Thoracic aorta (tissue), 2 donors: ENCODE data around the gene TNFRSF12A. TPM values are rescaled to one million over a fixed set of nuclear protein-coding genes. Genes with fewer than 3 reads are reported as not detected.

Source experiments
- ATAC-seq: fragments of 150-250 bp; one replicate; pipeline ENCODE4 v1.8.0; 2017; ENCODE audit warnings: low read depth; ENCODE audit not compliant: insufficient number of reproducible peaks, low FRiP score
- DNase-seq: peaks from one replicate; pipeline ENCODE4 v3.0.0-alpha.2; 2020; ENCODE audit warnings: low spot score
- H3K27ac ChIP-seq, 2 donors: fragments of 200-600 bp; sonication (generic); 1 replicate in 1 of 2; 2 replicates in 1 of 2; pipeline ENCODE4 v1.5.1; 2016; ENCODE audit warnings: mild to moderate bottlenecking in 2 of 2, moderate library complexity in 2 of 2
- H3K27me3 ChIP-seq: fragments of 200-600 bp; sonication (generic); replicated peaks from 2 replicates; pipeline ENCODE4 v1.6.0; 2016; ENCODE audit warnings: mild to moderate bottlenecking; ENCODE audit not compliant: insufficient read depth
- H3K36me3 ChIP-seq: fragments of 200-600 bp; sonication (generic); one replicate; pipeline ENCODE4 v1.5.1; 2016
- H3K4me1 ChIP-seq, 2 donors: fragments of 200-600 bp; sonication (generic); 1 replicate in 1 of 2; 2 replicates in 1 of 2; pipeline versions ENCODE4 v1.5.1 to v1.6.0; 2016; ENCODE audit warnings: low read depth in 2 of 2, mild to moderate bottlenecking in 1 of 2; ENCODE audit not compliant: control insufficient read depth in 1 of 2
- H3K4me3 ChIP-seq: fragments of 200-600 bp; sonication (generic); 2 replicates; pipeline ENCODE4 v1.5.1; 2016; ENCODE audit warnings: mild to moderate bottlenecking
- H3K9me3 ChIP-seq: fragments of 200-600 bp; sonication (generic); 2 replicates; pipeline ENCODE4 v1.5.1; 2016
- total RNA-seq, 2 donors: library from RNA; depleted of rRNA; stranded (reverse); fragments of >200 nt; gene quantifications; one replicate each; pipeline versions ENCODE4 v1.1.0 to v1.2.3, GENCODE V29; 2016
- TF ChIP-seq, protein P1 (sequence below): fragments of 200-600 bp; sonication (generic); IDR thresholded peaks from one replicate; pipeline ENCODE4 v1.5.1; 2019; ENCODE audit warnings: antibody characterized with exemption

Gene TNFRSF12A
- total RNA-seq, 2 donors from 2014 or later, result 274 to 461 TPM

DNA sequence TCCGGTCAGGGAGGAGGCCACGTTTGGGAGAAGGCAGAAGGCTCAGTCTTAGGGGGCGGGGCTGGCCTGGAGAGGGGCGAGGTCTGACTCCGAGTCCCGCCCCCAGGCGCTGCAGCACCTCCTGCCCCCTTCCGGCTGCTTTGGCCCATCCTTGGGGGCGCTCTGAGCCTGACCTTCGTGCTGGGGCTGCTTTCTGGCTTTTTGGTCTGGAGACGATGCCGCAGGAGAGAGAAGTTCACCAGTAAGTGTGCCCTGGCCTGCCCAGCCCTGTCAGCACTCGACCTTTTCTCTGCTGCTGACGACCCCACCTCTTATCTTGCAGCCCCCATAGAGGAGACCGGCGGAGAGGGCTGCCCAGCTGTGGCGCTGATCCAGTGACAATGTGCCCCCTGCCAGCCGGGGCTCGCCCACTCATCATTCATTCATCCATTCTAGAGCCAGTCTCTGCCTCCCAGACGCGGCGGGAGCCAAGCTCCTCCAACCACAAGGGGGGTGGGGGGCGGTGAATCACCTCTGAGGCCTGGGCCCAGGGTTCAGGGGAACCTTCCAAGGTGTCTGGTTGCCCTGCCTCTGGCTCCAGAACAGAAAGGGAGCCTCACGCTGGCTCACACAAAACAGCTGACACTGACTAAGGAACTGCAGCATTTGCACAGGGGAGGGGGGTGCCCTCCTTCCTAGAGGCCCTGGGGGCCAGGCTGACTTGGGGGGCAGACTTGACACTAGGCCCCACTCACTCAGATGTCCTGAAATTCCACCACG, 1.5 kb downstream of the TNFRSF12A start:
- peak; percentile 30 for ATAC-seq
- peaks cover 10% of the 10 kb centered on the region for H3K36me3 ChIP-seq
- peak overlapping the region; percentile 94 to 100 for H3K27ac ChIP-seq
- peaks cover 0 to 39% of the 10 kb centered on the region in 2 donors for H3K4me1 ChIP-seq
- no peaks in the 10 kb centered on the region for H3K27me3 ChIP-seq
- no peaks in the 10 kb centered on the region for H3K9me3 ChIP-seq
- DNase-seq, result peak; percentile 75
- H3K4me3 ChIP-seq, result peak overlapping the region; percentile 98
- TF ChIP-seq, protein P1, sequence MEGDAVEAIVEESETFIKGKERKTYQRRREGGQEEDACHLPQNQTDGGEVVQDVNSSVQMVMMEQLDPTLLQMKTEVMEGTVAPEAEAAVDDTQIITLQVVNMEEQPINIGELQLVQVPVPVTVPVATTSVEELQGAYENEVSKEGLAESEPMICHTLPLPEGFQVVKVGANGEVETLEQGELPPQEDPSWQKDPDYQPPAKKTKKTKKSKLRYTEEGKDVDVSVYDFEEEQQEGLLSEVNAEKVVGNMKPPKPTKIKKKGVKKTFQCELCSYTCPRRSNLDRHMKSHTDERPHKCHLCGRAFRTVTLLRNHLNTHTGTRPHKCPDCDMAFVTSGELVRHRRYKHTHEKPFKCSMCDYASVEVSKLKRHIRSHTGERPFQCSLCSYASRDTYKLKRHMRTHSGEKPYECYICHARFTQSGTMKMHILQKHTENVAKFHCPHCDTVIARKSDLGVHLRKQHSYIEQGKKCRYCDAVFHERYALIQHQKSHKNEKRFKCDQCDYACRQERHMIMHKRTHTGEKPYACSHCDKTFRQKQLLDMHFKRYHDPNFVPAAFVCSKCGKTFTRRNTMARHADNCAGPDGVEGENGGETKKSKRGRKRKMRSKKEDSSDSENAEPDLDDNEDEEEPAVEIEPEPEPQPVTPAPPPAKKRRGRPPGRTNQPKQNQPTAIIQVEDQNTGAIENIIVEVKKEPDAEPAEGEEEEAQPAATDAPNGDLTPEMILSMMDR, result peak; percentile 6

DNA sequence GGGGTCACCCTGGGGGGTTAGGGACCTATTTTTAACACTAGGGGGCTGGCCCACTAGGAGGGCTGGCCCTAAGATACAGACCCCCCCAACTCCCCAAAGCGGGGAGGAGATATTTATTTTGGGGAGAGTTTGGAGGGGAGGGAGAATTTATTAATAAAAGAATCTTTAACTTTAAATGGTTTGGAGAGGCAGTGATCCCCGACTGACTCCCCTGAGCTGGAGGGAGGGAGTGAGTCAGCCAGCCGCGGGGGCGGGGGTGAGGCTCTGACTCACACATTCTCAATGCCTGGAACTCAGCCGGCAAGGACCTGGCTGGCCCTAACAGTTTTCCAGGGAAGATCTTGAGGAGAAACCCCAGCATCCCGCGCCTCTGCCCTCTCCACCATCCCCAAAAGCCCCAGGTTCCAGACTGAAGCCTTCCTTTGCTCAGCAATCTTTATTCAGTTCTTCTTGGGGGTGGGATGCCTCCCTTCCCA, 2.1 kb downstream of the TNFRSF12A start:
- TF ChIP-seq, protein P1, result no peak
- H3K4me1 ChIP-seq, result peaks cover 0 to 39% of the 10 kb centered on the region in 2 donors
- H3K4me3 ChIP-seq, result peak overlapping the region; percentile 98
- H3K36me3 ChIP-seq, result peaks cover 12% of the 10 kb centered on the region
- no peaks in the 10 kb centered on the region for H3K9me3 ChIP-seq
- DNase-seq (peak; percentile 78), ATAC-seq (peak; percentile 36)
- H3K27ac ChIP-seq, result peak overlapping the region; percentile 94 to 100
- no peaks in the 10 kb centered on the region for H3K27me3 ChIP-seq

DNA sequence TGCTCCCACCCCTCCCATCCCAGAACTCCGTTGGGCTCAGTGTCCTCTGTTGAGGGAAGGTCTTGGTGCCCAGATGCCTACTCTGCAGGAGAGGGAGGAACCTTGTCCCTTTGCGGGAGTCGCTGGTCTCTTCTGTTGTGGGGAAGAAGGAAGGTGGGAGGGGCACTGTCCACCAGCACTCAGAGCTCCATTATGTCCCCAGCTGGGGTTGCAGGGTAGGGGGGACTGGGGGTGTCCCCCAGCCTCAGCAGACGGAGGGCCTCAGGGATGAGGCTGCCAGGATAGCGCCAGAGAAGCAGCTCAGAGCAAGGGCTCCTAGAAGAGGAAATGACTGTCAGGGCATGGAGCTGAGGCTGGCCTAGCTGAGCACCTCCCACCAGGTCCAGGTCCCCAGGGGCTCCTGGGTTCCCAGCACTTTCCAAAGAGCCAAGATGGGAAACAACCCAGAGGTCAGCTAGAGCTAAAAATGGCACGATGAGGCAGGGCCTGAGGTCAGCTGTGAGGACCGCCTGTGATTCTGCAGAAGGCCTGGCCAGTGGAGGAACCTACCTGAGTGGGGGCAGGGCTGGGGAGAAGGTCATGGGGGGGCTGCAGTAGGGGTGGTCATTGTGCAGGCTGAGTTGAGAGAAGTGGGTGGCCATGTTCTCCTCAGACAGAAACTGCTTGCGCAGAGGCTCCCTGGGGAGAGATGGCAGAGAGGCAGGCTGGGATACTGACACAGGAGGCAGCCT, 2.7 kb downstream of the TNFRSF12A start:
- DNase-seq (peak; percentile 45), ATAC-seq (peak; percentile 3)
- H3K36me3 ChIP-seq, result peaks cover 12% of the 10 kb centered on the region
- no peaks in the 10 kb centered on the region for H3K27me3 ChIP-seq
- TF ChIP-seq, protein P1, result no peak
- H3K4me3 ChIP-seq, result peak overlapping the region; percentile 98
- peaks cover 0 to 39% of the 10 kb centered on the region in 2 donors for H3K4me1 ChIP-seq
- peak overlapping the region; percentile 94 to 100 for H3K27ac ChIP-seq
- H3K9me3 ChIP-seq, result no peaks in the 10 kb centered on the region

DNA sequence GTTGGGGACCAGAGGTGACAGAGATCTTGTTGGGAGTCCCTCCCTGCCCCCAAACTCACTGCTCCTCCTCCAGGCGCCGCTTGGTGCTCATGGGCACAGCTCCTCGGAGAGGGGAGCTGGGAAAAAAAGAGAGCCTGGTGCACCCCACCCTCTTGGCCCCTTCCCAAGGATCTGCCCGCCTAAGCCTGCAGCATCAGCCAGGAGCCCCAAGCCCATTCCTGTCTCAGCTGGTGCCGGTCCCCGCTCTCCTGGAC, 3.2 kb downstream of the TNFRSF12A start:
- peak overlapping the region; percentile 94 to 100 for H3K27ac ChIP-seq
- peaks cover 12% of the 10 kb centered on the region for H3K36me3 ChIP-seq
- DNase-seq (peak; percentile 48), ATAC-seq (no peak)
- H3K4me1 ChIP-seq, result peaks cover 0 to 39% of the 10 kb centered on the region in 2 donors
- no peaks in the 10 kb centered on the region for H3K9me3 ChIP-seq
- H3K4me3 ChIP-seq, result peak overlapping the region; percentile 98
- TF ChIP-seq, protein P1, result no peak
- no peaks in the 10 kb centered on the region for H3K27me3 ChIP-seq
